Measurements from ENCODE around the gene OXGR1. TPM values are rescaled to one million over a fixed set of nuclear protein-coding genes. Genes with fewer than 3 reads are reported as not detected.

OXGR1 gene
- total RNA-seq, 2 donors from 2014 or later: 0.27 TPM; not detected in 1

GRCh38 chr13:97005625-97006262 lies 11.5 kb upstream of the OXGR1 start:
- Histone ChIP-seq H3K27me3 (replicated peaks; ENCODE audit: insufficient read depth) (no peaks in the 10 kb centered on the region), H3K4me3 (no peak overlapping the region), H3K4me1 (replicated peaks) (no peaks in the 10 kb centered on the region), H3K9me3 (no peaks in the 10 kb centered on the region), H3K27ac (no peak overlapping the region), H3K36me3 (no peaks in the 10 kb centered on the region)
- intact Hi-C loops (cut with DNase I): no loop called here
- no peak for DNase-seq (ENCODE audit: low spot score)
- no peak for TF ChIP-seq POLR2A (IDR thresholded peaks at IDR 0.05)
- no peak for TF ChIP-seq CTCF (IDR thresholded peaks at IDR 0.05)
- TF ChIP-seq POLR2AphosphoS5 (IDR thresholded peaks at IDR 0.05): no peak
- WGBS: 28% methylated on average over 1 of the region's 1 CpG

DNA sequence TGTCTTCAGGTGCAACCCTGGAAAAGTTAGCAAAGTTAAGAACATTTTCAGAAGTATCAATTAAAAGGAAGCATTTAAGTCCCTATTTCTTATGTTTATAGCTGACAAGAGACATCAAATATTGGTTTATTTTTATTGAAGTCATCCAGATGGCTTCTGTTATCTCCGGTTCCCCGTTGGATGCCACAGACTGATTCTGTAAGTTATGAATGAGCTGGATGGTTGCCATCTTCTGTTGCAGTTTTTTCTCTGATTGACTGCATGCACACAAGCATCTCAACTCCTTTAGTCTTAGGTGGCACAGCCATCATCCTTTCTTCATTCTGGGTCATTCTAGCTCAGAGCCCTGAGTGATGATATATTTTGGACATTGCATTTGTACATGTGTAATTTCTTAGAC lies 10.6 kb upstream of the OXGR1 start:
- TF ChIP-seq POLR2AphosphoS5 (IDR thresholded peaks at IDR 0.05): no peak
- no peak for TF ChIP-seq POLR2A (IDR thresholded peaks at IDR 0.05)
- no peak for TF ChIP-seq CTCF (IDR thresholded peaks at IDR 0.05)
- no peaks in the 10 kb centered on the region for H3K9me3 ChIP-seq
- H3K4me3 ChIP-seq: no peak overlapping the region
- H3K36me3 ChIP-seq: no peaks in the 10 kb centered on the region
- WGBS: 53% methylated on average over 2 of the region's 2 CpGs
- DNase-seq (ENCODE audit: low spot score): no peak
- no peak overlapping the region for H3K27ac ChIP-seq
- H3K27me3 ChIP-seq (replicated peaks; ENCODE audit: insufficient read depth): no peaks in the 10 kb centered on the region
- no peaks in the 10 kb centered on the region for H3K4me1 ChIP-seq (replicated peaks)
- intact Hi-C loops (cut with DNase I): no loop called here

GRCh38 chr13:97004096-97004876 lies 10.0 kb upstream of the OXGR1 start:
- no peaks in the 10 kb centered on the region for H3K9me3 ChIP-seq
- H3K27ac ChIP-seq: no peak overlapping the region
- H3K4me3 ChIP-seq: no peak overlapping the region
- H3K27me3 ChIP-seq (replicated peaks; ENCODE audit: insufficient read depth): no peaks in the 10 kb centered on the region
- intact Hi-C loops (cut with DNase I): no loop called here
- H3K36me3 ChIP-seq: no peaks in the 10 kb centered on the region
- TF ChIP-seq CTCF (IDR thresholded peaks at IDR 0.05) (no peak), POLR2AphosphoS5 (IDR thresholded peaks at IDR 0.05) (no peak), POLR2A (IDR thresholded peaks at IDR 0.05) (no peak)
- 89% methylated on average over 9 of the region's 9 CpGs for WGBS
- DNase-seq (ENCODE audit: low spot score): no peak
- no peaks in the 10 kb centered on the region for H3K4me1 ChIP-seq (replicated peaks)

GRCh38 chr13:97003071-97003470 lies 8.8 kb upstream of the OXGR1 start:
- WGBS: 81% methylated on average over 2 of the region's 2 CpGs
- Histone ChIP-seq H3K27me3 (replicated peaks; ENCODE audit: insufficient read depth) (no peaks in the 10 kb centered on the region), H3K9me3 (no peaks in the 10 kb centered on the region), H3K4me3 (no peak overlapping the region), H3K4me1 (replicated peaks) (no peaks in the 10 kb centered on the region), H3K36me3 (no peaks in the 10 kb centered on the region), H3K27ac (no peak overlapping the region)
- intact Hi-C loops (cut with DNase I): no loop called here
- no peak for DNase-seq (ENCODE audit: low spot score)
- TF ChIP-seq POLR2AphosphoS5 (IDR thresholded peaks at IDR 0.05) (no peak), CTCF (IDR thresholded peaks at IDR 0.05) (no peak), POLR2A (IDR thresholded peaks at IDR 0.05) (no peak)

- TF ChIP-seq POLR2A (IDR thresholded peaks at IDR 0.05) (no peak), POLR2AphosphoS5 (IDR thresholded peaks at IDR 0.05) (no peak), CTCF (IDR thresholded peaks at IDR 0.05) (no peak)
- no peaks in the 10 kb centered on the region for H3K4me1 ChIP-seq (replicated peaks)
- H3K27me3 ChIP-seq (replicated peaks; ENCODE audit: insufficient read depth): no peaks in the 10 kb centered on the region
- intact Hi-C loops (cut with DNase I): no loop called here
- H3K4me3 ChIP-seq: no peak overlapping the region
- H3K36me3 ChIP-seq: no peaks in the 10 kb centered on the region
- no peak for DNase-seq (ENCODE audit: low spot score)
- H3K27ac ChIP-seq: no peak overlapping the region
- H3K9me3 ChIP-seq: no peaks in the 10 kb centered on the region
- 45% methylated on average over 2 of the region's 2 CpGs for WGBS
Measured at GRCh38 chr13:97002581-97002980, 8.3 kb upstream of the OXGR1 start.
